Heart left ventricle (tissue), 13 donors: Measurements from ENCODE around the gene LRRC46.

Source experiments
- POLR2A ChIP-seq, 2 donors: fragments of 450-650 bp; IDR thresholded peaks; one replicate each; pipeline ENCODE4 v1.6.1; 2017; ENCODE audit warnings: antibody characterized with exemption in 2 of 2, mild to moderate bottlenecking in 2 of 2, moderate library complexity in 2 of 2
- TF ChIP-seq, protein P1 (sequence below), 12 donors: fragments of 200-600 bp; sonication (generic) in 4 of 12; IDR thresholded peaks; one replicate each; pipeline versions ENCODE4 v1.5.0 to v1.8.0; 2018 to 2022; ENCODE audit warnings: antibody characterized with exemption in 12 of 12, mild to moderate bottlenecking in 5 of 12
- donor health status: ischemic (EF 13 %, LVEDD 7.1; RV severe dilation, severe dysfunction).
- donor health status: DM: no; HTN: yes; CAD: no.
- donor health status: DM: no; HTN: no; CAD: no.
- donor health status: ischemic (EF 25% LVEDD 6.9; RV normal size, moderate dysfunction).
- donor health status: ischemic (EF 25% LVEDD 5.7; RV mildly dilated, moderate dysfunction).
- donor health status: ischemic (EF 35%, LVEDD 5.7; RV mildly dilated, moderate dysfunction).
- donor health status: nonischemic (EF 11% LVEDD 7.7; RV severe dilation, severe dysfunction).
- donor health status: DM: yes; HTN: yes; CAD: no.
- donor health status: PGD.
- donor health status: ischemic (EF 29% LVEDD 5.4; RV normal size, mild dysfunction).
- donor health status: nonischemic (EF 23%, LVEDD 6.1; RV moderate dilation, normal function).

DNA sequence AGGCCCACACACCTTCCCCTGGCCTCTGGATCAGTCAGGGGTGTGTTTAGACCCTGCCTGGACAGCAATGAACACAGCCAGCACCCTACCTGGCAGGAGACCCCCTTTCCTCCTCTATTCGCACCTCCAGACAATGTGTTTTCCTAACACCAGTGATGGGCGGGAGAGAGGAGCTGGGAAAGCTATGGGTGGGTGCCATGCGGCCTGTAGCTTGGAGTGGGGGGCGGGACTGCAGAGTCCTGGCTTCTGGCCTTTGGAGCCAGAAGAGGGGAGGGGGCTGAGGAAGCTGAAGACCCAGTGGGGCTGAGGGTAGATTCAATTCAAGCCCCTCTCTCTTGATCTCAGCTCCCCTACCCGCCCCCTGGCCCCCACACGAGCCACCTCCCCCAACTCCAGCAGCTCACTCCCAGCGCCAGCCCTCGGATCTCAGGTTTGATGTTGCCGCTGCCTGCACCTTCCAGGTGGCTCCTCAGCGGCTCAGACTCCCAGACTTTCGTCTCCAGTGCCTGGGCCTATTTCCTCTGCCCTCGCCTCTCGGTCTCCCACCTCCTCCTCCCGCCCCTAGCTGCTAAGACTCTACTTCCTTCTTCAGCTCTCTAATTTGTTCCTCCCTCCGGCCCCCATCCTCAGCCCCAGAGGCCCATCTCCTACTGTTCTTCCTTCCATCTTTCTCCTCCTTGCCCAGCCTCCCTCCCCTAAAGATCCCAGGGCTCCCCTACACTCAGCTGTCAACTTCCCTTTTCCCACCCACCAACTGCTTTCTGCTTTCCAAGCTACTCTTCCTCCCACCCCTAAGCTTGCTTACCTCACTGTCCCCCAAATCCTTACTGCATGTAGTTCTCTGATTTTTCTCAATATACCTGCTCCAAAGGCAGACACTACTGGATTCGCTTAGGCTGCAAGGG is 26.3 kb downstream of the LRRC46 start:
- TF ChIP-seq, protein P1, sequence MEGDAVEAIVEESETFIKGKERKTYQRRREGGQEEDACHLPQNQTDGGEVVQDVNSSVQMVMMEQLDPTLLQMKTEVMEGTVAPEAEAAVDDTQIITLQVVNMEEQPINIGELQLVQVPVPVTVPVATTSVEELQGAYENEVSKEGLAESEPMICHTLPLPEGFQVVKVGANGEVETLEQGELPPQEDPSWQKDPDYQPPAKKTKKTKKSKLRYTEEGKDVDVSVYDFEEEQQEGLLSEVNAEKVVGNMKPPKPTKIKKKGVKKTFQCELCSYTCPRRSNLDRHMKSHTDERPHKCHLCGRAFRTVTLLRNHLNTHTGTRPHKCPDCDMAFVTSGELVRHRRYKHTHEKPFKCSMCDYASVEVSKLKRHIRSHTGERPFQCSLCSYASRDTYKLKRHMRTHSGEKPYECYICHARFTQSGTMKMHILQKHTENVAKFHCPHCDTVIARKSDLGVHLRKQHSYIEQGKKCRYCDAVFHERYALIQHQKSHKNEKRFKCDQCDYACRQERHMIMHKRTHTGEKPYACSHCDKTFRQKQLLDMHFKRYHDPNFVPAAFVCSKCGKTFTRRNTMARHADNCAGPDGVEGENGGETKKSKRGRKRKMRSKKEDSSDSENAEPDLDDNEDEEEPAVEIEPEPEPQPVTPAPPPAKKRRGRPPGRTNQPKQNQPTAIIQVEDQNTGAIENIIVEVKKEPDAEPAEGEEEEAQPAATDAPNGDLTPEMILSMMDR (IDR thresholded peaks at IDR 0.05) = no peak
- no peak for TF ChIP-seq POLR2A (IDR thresholded peaks at IDR 0.05)
